ENCODE data around the gene SRR.

SRR gene

DNA sequence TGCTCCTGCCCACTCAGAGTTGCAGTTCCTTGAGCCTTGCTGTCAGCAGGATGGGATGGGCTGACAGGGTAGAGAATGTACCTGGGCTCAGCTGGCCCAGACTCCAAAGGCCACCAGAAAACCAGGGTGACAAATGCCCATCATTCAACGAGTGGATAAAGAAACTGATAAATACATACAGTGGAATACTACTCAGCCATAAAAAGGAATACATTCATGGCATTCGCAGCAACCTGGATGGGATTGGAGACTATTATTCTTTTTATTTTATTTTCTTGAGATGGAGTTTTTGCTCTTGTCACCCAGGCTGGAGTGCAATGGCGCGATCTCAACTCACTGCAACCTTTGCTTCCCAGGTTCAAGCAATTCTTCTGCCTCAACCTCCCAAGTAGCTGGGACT, 53.5 kb downstream of the SRR start:
- 90% methylated on average over 3 of the region's 4 CpGs for WGBS (ENCODE audit: insufficient coverage)

DNA sequence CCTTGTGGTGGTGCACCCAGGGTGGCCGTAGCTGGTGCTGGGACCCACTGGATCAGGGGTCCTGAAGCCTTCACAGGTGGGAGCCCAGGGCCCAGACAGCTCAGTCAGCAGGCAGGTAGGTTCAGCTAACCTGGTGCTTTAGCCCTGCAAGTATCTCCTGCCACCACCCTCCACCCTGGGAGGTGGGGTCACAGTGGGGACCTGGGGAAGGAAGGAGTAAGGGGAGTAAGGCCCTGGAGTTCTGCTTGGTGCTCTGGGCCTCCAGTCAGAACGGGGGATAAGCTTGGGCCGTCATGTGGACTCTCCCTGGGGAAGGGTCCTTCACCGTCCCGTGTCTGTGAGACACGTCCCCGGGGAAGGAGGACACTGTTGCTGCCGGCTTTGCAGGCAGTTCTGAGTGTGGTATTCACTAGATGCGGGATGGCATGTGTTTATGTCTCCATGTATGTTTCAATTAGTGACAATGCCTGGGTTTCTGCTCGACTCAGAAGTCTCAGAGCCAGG, 54.2 kb downstream of the SRR start:
- CTCF ChIA-PET: interaction anchor here (1.0 to 2.9 kb wide), 3 partner anchors 9 to 24 kb away, joined by 3 to 8 read pairs (median 7); no protein-coding TSS in a partner anchor
- H3K27ac ChIP-seq (ENCODE audit: insufficient read depth in 1 of 2, low read depth in 1 of 2, low read length in 2 of 2, poor library complexity in 1 of 2, severe bottlenecking in 2 of 2): no peak overlapping the region
- POLR2A ChIA-PET: no interaction called here
- WGBS (ENCODE audit: insufficient coverage): 99% methylated on average over 10 of the region's 10 CpGs
- no peak overlapping the region for H3K4me3 ChIP-seq (ENCODE audit: control insufficient read depth in 1 of 7, extremely low read depth in 1 of 7, insufficient read depth in 4 of 7, low read depth in 2 of 7, low read length in 6 of 7)
- H3K36me3 ChIP-seq (ENCODE audit: control insufficient read depth in 4 of 4, insufficient read depth in 4 of 4, low read length in 3 of 4): peaks cover 0 to 29% (median 17%) of the 10 kb centered on the region in 4 experiments
- no peak for DNase-seq
- H3K27me3 ChIP-seq (replicated peaks in 2 of 5; ENCODE audit: control insufficient read depth in 4 of 5, insufficient read depth in 5 of 5, low read length in 4 of 5): no peaks in the 10 kb centered on the region
- no peaks in the 10 kb centered on the region for H3K4me1 ChIP-seq (ENCODE audit: control extremely low read depth in 1 of 4, control insufficient read depth in 4 of 4, insufficient read depth in 4 of 4, low read length in 3 of 4)
- no peaks in the 10 kb centered on the region for H3K9me3 ChIP-seq (ENCODE audit: control extremely low read depth in 1 of 5, control insufficient read depth in 4 of 5, insufficient read depth in 2 of 5, low read depth in 1 of 5, low read length in 4 of 5)

More for the DNA sequence above, 53.5 kb downstream of the SRR start:
- no peak overlapping the region for H3K4me3 ChIP-seq (ENCODE audit: control insufficient read depth in 1 of 7, extremely low read depth in 1 of 7, insufficient read depth in 4 of 7, low read depth in 2 of 7, low read length in 6 of 7)
- H3K36me3 ChIP-seq (ENCODE audit: control insufficient read depth in 4 of 4, insufficient read depth in 4 of 4, low read length in 3 of 4): peaks cover 0 to 22% (median 12%) of the 10 kb centered on the region in 4 experiments
- ChIA-PET CTCF (interaction anchor here (1.0 to 2.9 kb wide), 3 partner anchors 8 to 25 kb away, joined by 3 to 8 read pairs (median 7); no protein-coding TSS in a partner anchor), POLR2A (no interaction called here)
- no peaks in the 10 kb centered on the region for H3K9me3 ChIP-seq (ENCODE audit: control extremely low read depth in 1 of 5, control insufficient read depth in 4 of 5, insufficient read depth in 2 of 5, low read depth in 1 of 5, low read length in 4 of 5)
- H3K4me1 ChIP-seq (ENCODE audit: control extremely low read depth in 1 of 4, control insufficient read depth in 4 of 4, insufficient read depth in 4 of 4, low read length in 3 of 4): no peaks in the 10 kb centered on the region
- DNase-seq: no peak
- H3K27ac ChIP-seq (ENCODE audit: insufficient read depth in 1 of 2, low read depth in 1 of 2, low read length in 2 of 2, poor library complexity in 1 of 2, severe bottlenecking in 2 of 2): no peak overlapping the region
- H3K27me3 ChIP-seq (replicated peaks in 2 of 5; ENCODE audit: control insufficient read depth in 4 of 5, insufficient read depth in 5 of 5, low read length in 4 of 5): no peaks in the 10 kb centered on the region

DNA sequence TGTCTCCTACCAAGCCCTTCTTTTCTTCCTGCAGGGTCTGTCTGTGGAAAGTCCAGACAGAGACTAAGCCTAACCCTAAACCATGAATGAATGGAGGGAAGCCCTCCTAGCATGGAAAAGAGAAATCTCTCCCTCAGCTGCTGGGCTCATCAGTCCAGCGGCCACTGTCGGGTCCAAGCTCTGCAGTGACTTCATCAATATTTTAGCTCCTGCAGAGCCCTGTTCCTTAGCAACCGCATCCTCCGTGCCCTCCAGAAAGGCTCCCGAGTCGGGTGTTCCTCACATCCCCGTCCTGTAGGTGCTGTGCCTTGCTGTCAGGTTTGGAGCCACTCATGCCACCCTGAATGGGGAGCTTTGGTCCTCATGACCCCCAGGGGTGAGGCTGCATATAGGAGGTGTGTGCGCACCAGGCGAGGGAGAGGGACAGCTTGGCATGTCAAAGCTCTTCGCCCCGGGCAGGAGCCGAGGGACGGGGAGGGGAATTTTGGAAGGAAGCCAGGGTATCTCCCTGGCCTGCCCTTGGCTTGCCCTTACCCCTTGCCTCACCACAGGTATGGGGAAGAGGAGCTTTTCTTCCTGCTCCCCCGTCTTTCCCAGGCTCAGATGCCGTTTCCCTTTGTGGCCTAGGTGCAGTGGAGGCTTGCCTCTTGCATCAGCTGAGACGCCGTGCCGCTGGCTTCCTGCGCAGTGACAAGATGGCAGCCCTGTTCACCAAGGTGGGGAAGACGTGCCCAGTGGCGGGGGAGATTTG, 57.4 kb downstream of the SRR start:
- no peak overlapping the region for H3K4me3 ChIP-seq (ENCODE audit: control insufficient read depth in 1 of 7, extremely low read depth in 1 of 7, insufficient read depth in 4 of 7, low read depth in 2 of 7, low read length in 6 of 7)
- H3K36me3 ChIP-seq (ENCODE audit: control insufficient read depth in 4 of 4, insufficient read depth in 4 of 4, low read length in 3 of 4): peaks cover 3 to 57% (median 38%) of the 10 kb centered on the region in 4 experiments
- CTCF ChIA-PET: interaction anchor here (0.6 to 4.5 kb wide), 3 partner anchors 9 to 250 kb away, joined by 3 to 21 read pairs (median 4); no protein-coding TSS in a partner anchor
- no peaks in the 10 kb centered on the region for H3K9me3 ChIP-seq (ENCODE audit: control extremely low read depth in 1 of 5, control insufficient read depth in 4 of 5, insufficient read depth in 2 of 5, low read depth in 1 of 5, low read length in 4 of 5)
- no peak for DNase-seq
- POLR2A ChIA-PET: no interaction called here
- H3K27ac ChIP-seq (ENCODE audit: insufficient read depth in 1 of 2, low read depth in 1 of 2, low read length in 2 of 2, poor library complexity in 1 of 2, severe bottlenecking in 2 of 2): no peak overlapping the region
- no peaks in the 10 kb centered on the region for H3K4me1 ChIP-seq (ENCODE audit: control extremely low read depth in 1 of 4, control insufficient read depth in 4 of 4, insufficient read depth in 4 of 4, low read length in 3 of 4)
- no peaks in the 10 kb centered on the region for H3K27me3 ChIP-seq (replicated peaks in 2 of 5; ENCODE audit: control insufficient read depth in 4 of 5, insufficient read depth in 5 of 5, low read length in 4 of 5)
- WGBS (ENCODE audit: insufficient coverage): 93% methylated on average over 15 of the region's 21 CpGs

DNA sequence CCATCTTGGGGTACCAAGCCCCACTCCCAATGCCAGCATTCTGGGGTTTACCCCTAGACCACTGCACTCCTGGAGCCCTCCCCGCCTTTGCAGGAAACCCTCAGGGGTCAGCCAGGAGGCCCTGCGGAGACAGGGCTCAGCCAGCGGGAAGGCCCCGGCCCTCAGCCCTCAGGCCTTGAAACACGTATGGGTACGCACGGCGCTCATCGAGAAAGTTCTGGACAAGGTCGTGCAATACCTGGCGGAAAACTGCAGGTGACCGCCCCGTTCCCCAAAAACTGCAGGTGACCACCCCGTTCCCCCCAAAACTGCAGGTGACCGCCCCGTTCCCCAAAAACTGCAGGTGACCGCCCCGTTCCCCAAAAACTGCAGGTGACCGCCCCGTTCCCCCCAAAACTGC, 58.3 kb downstream of the SRR start:
- no peak overlapping the region for H3K27ac ChIP-seq (ENCODE audit: insufficient read depth in 1 of 2, low read depth in 1 of 2, low read length in 2 of 2, poor library complexity in 1 of 2, severe bottlenecking in 2 of 2)
- H3K36me3 ChIP-seq (ENCODE audit: control insufficient read depth in 4 of 4, insufficient read depth in 4 of 4, low read length in 3 of 4): peaks cover 3 to 65% (median 45%) of the 10 kb centered on the region in 4 experiments
- no peaks in the 10 kb centered on the region for H3K9me3 ChIP-seq (ENCODE audit: control extremely low read depth in 1 of 5, control insufficient read depth in 4 of 5, insufficient read depth in 2 of 5, low read depth in 1 of 5, low read length in 4 of 5)
- ChIA-PET POLR2A (no interaction called here), CTCF (interaction anchor here (4.5 kb wide), 1 partner anchor 10 kb away, joined by 21 read pairs; no protein-coding TSS in a partner anchor)
- no peak for DNase-seq
- no peaks in the 10 kb centered on the region for H3K4me1 ChIP-seq (ENCODE audit: control extremely low read depth in 1 of 4, control insufficient read depth in 4 of 4, insufficient read depth in 4 of 4, low read length in 3 of 4)
- H3K4me3 ChIP-seq (ENCODE audit: control insufficient read depth in 1 of 7, extremely low read depth in 1 of 7, insufficient read depth in 4 of 7, low read depth in 2 of 7, low read length in 6 of 7): no peak overlapping the region
- H3K27me3 ChIP-seq (replicated peaks in 2 of 5; ENCODE audit: control insufficient read depth in 4 of 5, insufficient read depth in 5 of 5, low read length in 4 of 5): no peaks in the 10 kb centered on the region
- 98% methylated on average over 20 of the region's 20 CpGs for WGBS (ENCODE audit: insufficient coverage)

DNA sequence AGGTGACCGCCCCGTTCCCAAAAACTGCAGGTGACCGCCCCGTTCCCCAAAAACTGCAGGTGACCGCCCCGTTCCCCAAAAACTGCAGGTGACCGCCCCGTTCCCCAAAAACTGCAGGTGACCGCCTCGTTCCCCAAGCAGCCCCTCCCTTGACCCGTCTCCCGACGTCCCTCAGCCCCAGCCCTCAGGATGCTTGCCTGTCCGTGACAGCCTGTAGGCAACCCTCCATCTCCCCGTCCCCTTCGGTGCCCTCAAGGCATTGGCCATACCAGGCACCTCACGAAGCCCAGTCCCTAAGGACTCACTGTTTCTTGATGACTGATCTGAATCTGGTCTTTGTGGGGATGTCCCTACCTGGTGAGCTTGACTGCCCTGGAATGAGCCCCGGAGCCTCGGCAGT, 58.7 kb downstream of the SRR start:
- ChIA-PET POLR2A (no interaction called here), CTCF (interaction anchor here (4.5 kb wide), 1 partner anchor 10 kb away, joined by 21 read pairs; no protein-coding TSS in a partner anchor)
- DNase-seq: no peak
- 91% methylated on average over 17 of the region's 19 CpGs for WGBS (ENCODE audit: insufficient coverage)
- Histone ChIP-seq H3K27ac (ENCODE audit: insufficient read depth in 1 of 2, low read depth in 1 of 2, low read length in 2 of 2, poor library complexity in 1 of 2, severe bottlenecking in 2 of 2) (no peak overlapping the region), H3K4me1 (ENCODE audit: control extremely low read depth in 1 of 4, control insufficient read depth in 4 of 4, insufficient read depth in 4 of 4, low read length in 3 of 4) (no peaks in the 10 kb centered on the region), H3K36me3 (ENCODE audit: control insufficient read depth in 4 of 4, insufficient read depth in 4 of 4, low read length in 3 of 4) (peaks cover 3 to 64% (median 46%) of the 10 kb centered on the region in 4 experiments), H3K4me3 (ENCODE audit: control insufficient read depth in 1 of 7, extremely low read depth in 1 of 7, insufficient read depth in 4 of 7, low read depth in 2 of 7, low read length in 6 of 7) (no peak overlapping the region), H3K9me3 (ENCODE audit: control extremely low read depth in 1 of 5, control insufficient read depth in 4 of 5, insufficient read depth in 2 of 5, low read depth in 1 of 5, low read length in 4 of 5) (no peaks in the 10 kb centered on the region), H3K27me3 (replicated peaks in 2 of 5; ENCODE audit: control insufficient read depth in 4 of 5, insufficient read depth in 5 of 5, low read length in 4 of 5) (no peaks in the 10 kb centered on the region)

DNA sequence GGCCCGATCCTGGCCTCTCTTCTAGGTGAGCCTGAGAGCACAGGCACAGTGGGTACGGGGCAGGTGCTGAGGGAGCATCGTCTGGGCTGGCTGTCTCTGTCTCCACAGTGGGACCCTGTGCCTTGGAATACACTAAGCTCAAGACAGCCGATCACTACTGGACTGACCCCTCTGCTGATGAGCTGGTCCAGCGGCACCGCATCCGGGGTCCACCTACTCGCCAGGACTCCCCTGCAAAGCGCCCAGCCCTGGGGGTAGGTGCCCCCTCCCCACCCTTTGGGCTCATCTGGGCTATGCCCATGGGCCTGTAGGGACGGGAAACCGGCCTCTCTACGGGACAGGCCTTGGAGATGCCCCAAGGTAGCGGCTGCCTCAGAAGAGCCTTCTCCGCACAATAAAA, 59.1 kb downstream of the SRR start:
- Histone ChIP-seq H3K9me3 (ENCODE audit: control extremely low read depth in 1 of 5, control insufficient read depth in 4 of 5, insufficient read depth in 2 of 5, low read depth in 1 of 5, low read length in 4 of 5) (no peaks in the 10 kb centered on the region), H3K27me3 (replicated peaks in 2 of 5; ENCODE audit: control insufficient read depth in 4 of 5, insufficient read depth in 5 of 5, low read length in 4 of 5) (no peaks in the 10 kb centered on the region), H3K4me1 (ENCODE audit: control extremely low read depth in 1 of 4, control insufficient read depth in 4 of 4, insufficient read depth in 4 of 4, low read length in 3 of 4) (no peaks in the 10 kb centered on the region), H3K36me3 (ENCODE audit: control insufficient read depth in 4 of 4, insufficient read depth in 4 of 4, low read length in 3 of 4) (peaks cover 3 to 66% (median 50%) of the 10 kb centered on the region in 4 experiments), H3K27ac (ENCODE audit: insufficient read depth in 1 of 2, low read depth in 1 of 2, low read length in 2 of 2, poor library complexity in 1 of 2, severe bottlenecking in 2 of 2) (no peak overlapping the region), H3K4me3 (ENCODE audit: control insufficient read depth in 1 of 7, extremely low read depth in 1 of 7, insufficient read depth in 4 of 7, low read depth in 2 of 7, low read length in 6 of 7) (no peak overlapping the region)
- WGBS (ENCODE audit: insufficient coverage): 97% methylated on average over 12 of the region's 14 CpGs
- CTCF ChIA-PET: interaction anchor here (0.8 to 4.5 kb wide), 3 partner anchors 10 to 227 kb away, joined by 3 to 21 read pairs (median 5); no protein-coding TSS in a partner anchor
- no peak for DNase-seq
- POLR2A ChIA-PET: no interaction called here

DNA sequence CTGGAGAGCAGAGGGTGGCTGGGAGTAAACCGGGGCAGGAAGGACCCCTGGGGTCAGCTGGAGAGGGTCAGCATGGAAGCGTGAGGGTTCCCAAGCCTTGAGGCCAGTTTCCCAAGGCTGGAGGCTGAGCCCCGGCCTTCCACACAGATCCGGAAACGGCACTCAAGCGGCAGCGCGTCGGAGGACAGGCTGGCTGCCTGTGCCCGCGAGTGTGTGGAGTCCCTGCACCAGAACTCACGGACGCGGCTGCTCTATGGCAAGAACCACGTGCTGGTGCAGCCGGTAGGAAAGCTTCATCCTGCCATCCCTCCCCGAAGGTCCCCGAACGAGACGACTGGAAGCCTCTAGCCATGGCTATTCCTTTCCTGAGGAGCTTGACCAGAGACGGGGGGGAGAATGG, 59.6 kb downstream of the SRR start:
- 97% methylated on average over 20 of the region's 21 CpGs for WGBS (ENCODE audit: insufficient coverage)

More for the DNA sequence above, 59.6 kb downstream of the SRR start:
- no peaks in the 10 kb centered on the region for H3K27me3 ChIP-seq (replicated peaks in 2 of 5; ENCODE audit: control insufficient read depth in 4 of 5, insufficient read depth in 5 of 5, low read length in 4 of 5)
- no peaks in the 10 kb centered on the region for H3K4me1 ChIP-seq (ENCODE audit: control extremely low read depth in 1 of 4, control insufficient read depth in 4 of 4, insufficient read depth in 4 of 4, low read length in 3 of 4)
- H3K4me3 ChIP-seq (ENCODE audit: control insufficient read depth in 1 of 7, extremely low read depth in 1 of 7, insufficient read depth in 4 of 7, low read depth in 2 of 7, low read length in 6 of 7): no peak overlapping the region
- peaks cover 3 to 67% (median 51%) of the 10 kb centered on the region in 4 experiments for H3K36me3 ChIP-seq (ENCODE audit: control insufficient read depth in 4 of 4, insufficient read depth in 4 of 4, low read length in 3 of 4)
- ChIA-PET POLR2A (no interaction called here), CTCF (interaction anchor here (0.8 to 4.5 kb wide), 4 partner anchors 11 to 228 kb away, joined by 3 to 21 read pairs (median 5); no protein-coding TSS in a partner anchor)
- H3K27ac ChIP-seq (ENCODE audit: insufficient read depth in 1 of 2, low read depth in 1 of 2, low read length in 2 of 2, poor library complexity in 1 of 2, severe bottlenecking in 2 of 2): no peak overlapping the region
- no peaks in the 10 kb centered on the region for H3K9me3 ChIP-seq (ENCODE audit: control extremely low read depth in 1 of 5, control insufficient read depth in 4 of 5, insufficient read depth in 2 of 5, low read depth in 1 of 5, low read length in 4 of 5)
- DNase-seq: no peak

Data from common myeloid progenitor, CD34-positive (primary cell).